ENCODE data around the gene TULP3.

DNA sequence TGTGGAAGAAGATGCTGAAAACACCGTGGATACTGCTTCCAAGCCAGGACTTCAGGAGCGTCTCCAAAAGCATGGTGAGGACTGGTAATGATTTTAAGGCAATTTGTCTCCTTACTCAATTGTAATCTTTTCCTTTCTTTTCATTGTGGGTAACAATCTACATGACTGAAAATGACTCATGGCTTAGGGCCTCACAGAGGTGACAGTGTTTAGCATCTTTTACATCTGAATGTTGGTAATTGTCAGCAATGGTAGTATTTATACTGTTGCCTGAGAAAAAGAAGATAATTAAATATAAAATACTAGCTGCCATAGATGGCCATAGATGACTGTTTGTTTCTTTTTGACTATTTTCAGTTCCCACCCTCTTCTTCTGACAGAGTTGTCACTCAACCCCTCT, 31.6 kb downstream of the TULP3 start:
- no peak for TF ChIP-seq POLR2A (IDR thresholded peaks at IDR 0.05; ENCODE audit: low read depth, low read length)
- no peak for TF ChIP-seq POLR2AphosphoS5 (IDR thresholded peaks at IDR 0.05; ENCODE audit: low read depth, low read length)
